GM13976 (cell line): ENCODE data around the gene AMN.

Source experiments
- DNase-seq: peaks from one replicate; pipeline ENCODE4 v3.0.0; 2012; ENCODE audit warnings: low spot score
- in situ Hi-C: fragments of 300-500 bp; cut with MboI; formaldehyde crosslinking; loops from one replicate; pipeline ENCODE4 v1.12.0; 2022; ENCODE audit warnings: low sequenced_read_pairs, mixed read lengths, inconsistent platforms; ENCODE audit not compliant: unreplicated experiment
- TF ChIP-seq, protein P1 (sequence below): IDR thresholded peaks from 2 replicates; pipeline ENCODE4 v1.5.1; 2012; ENCODE audit warnings: borderline replicate concordance, mild to moderate bottlenecking; ENCODE audit not compliant: insufficient read depth; ENCODE audit errors: extremely low read depth, missing control alignments, control extremely low read depth

AMN gene

DNA sequence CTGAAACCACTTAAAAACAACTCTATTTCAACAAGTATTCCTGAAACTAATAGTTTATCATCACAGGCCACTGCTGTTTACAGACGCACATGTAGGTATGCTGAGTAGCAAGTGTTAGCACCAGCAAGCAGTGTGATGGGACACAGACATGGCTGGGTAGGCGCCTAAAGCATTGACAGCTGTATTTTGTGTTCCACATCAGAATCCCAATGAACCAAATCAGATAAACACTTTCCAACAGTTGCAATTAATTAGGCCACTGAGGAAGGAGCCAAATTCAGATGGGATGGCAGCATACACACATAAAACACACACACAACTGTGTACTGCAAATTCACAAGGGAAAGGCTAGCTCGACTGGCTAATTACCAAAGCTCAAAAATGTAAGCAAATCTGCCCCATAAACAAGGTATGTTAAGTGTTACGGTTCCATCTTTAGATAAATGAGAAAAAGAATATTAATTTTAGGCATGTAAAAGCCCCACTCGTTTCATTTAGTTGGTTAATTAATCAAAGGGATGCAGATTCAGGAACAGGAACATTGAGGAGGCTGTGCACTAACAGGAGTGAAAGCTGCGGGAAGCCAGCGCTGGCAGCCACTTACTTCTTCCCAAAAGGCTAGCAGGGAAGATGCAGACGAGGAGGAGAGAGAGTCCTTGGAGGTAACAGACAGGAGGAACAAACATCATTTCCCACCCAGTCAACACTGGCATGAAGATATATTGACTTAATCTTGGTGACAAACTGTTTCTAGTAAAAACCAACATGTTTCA is 33.4 kb downstream of the AMN start:
- in situ Hi-C loops = no loop called here
- TF ChIP-seq, protein P1, sequence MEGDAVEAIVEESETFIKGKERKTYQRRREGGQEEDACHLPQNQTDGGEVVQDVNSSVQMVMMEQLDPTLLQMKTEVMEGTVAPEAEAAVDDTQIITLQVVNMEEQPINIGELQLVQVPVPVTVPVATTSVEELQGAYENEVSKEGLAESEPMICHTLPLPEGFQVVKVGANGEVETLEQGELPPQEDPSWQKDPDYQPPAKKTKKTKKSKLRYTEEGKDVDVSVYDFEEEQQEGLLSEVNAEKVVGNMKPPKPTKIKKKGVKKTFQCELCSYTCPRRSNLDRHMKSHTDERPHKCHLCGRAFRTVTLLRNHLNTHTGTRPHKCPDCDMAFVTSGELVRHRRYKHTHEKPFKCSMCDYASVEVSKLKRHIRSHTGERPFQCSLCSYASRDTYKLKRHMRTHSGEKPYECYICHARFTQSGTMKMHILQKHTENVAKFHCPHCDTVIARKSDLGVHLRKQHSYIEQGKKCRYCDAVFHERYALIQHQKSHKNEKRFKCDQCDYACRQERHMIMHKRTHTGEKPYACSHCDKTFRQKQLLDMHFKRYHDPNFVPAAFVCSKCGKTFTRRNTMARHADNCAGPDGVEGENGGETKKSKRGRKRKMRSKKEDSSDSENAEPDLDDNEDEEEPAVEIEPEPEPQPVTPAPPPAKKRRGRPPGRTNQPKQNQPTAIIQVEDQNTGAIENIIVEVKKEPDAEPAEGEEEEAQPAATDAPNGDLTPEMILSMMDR = no peak
- DNase-seq = no peak

DNA sequence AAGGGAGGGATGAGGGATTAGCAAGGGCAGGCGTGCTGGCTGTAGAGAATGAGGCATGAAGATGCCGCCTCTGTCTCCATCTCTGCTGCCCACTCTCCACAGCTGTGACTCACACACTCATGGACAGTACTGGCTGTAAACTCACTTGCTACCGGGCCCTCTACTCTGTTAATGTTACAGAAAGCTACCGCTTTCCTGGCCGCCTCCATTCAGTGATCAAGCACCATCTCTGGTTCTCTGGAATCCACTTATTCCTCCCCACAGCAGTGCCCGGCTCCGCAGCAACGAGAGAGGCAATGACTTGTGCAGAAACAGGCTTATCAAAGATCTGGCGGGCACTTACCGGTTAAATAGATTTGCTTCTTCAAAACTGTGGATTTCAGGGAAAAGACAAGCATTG is 34.8 kb downstream of the AMN start:
- TF ChIP-seq, protein P1 = no peak

DNA sequence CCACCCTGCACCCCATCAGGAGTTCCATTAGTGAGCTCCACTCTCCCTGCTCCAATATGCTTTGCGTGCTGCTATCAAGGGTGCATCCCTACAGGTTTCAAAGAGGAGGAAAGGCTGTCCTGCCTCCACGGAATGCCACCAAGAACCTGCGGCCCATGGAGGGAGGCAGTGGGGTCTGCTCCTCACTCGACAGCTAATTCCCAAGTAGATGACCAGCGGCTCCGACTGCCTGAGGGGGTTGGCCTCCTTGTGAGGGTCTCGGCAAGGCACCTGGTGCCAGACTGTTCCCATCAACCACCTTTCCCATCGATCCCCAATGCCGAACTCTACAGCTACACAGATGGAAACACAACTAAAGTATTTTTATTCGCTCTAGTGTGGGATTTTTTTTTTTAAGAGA is 36.0 kb downstream of the AMN start:
- no peak for DNase-seq
- TF ChIP-seq, protein P1 = no peak
- in situ Hi-C loops = no loop called here

More for the DNA sequence above, 34.8 kb downstream of the AMN start:
- in situ Hi-C loops = no loop called here
- DNase-seq = no peak

DNA sequence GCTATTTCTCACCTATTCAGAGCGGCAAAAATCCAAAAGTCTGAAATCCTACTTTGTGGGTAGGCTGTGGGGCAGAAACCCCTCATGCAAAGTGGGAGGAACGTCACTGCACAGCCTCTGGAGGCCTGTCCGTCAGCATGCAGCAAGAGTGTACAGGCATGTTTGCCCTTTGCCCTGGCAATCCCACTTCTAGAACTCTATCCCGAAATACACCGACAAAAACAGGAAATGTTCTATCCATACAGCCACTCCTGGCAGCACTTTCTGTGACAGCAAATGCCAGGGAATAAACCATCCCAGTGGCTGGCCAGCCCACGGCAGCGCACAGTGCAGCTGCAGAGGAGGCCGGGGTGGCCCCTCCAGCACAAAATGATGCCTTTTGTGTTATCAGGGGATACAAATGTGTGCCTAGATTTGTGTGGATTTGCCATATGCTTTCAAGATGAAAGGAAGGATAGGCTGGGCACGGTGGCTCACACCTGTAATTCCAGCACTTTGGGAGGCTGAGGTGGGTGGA is 39.7 kb downstream of the AMN start:
- in situ Hi-C loops = no loop called here
- DNase-seq = no peak
- TF ChIP-seq, protein P1 = no peak

DNA sequence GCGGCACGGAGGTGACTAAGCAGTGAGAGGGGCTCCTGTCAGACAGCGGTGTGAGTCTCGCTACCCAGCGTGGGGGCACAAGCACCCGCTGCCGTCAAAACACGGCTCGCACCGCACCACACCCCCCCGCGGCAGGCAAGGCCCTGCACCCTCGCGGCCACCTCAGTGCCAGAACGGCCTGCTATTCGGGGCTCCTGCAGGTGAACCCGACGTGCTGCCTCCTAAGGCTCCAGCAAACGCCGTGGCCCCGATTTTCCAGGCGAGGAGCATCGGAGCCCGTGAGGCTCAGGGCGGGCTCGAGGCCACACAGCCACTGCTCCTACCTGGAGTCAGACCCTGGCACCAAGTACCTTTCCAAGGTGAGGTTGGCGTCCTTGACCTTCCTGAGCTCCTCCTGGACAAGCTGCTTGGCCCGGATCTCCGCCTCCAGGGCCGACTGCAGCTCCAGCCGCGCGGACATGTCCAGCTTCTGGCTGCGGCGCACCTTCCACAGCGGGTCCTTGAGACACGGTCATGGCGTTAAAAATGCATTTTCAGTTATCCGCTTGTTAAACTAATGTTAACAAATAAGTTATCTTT is 41.8 kb downstream of the AMN start:
- TF ChIP-seq, protein P1 = no peak
- no peak for DNase-seq
- in situ Hi-C loops = no loop called here

DNA sequence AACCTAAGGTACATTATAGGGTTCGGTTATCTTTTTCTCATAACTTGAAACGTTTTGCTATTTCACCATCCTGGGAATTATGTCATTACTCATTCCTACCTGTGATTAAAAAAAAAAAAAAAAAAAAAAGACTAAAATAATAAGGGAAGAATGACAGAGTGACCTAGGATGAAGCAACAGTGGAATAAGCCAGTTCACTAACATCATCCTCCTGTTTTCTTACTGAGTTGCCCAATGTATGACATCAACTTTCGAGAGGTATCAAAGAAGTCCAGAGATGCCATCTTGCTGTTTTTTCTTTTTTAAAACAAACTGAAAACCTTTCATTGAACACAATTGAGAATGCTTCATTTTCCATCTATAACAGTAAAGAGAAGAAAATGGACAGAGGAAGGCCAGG is 42.8 kb downstream of the AMN start:
- in situ Hi-C loops = no loop called here
- TF ChIP-seq, protein P1 = no peak

More for the DNA sequence above, 42.8 kb downstream of the AMN start:
- no peak for DNase-seq
